Prostate gland (tissue), 2 donors: Measurements from ENCODE around the gene GMDS. TPM values are rescaled to one million over a fixed set of nuclear protein-coding genes. Genes with fewer than 3 reads are reported as not detected.

Experiments used
- DNase-seq: peaks from one replicate; pipeline ENCODE4 v3.0.0-alpha.2; 2019; ENCODE audit warnings: low spot score
- H3K27ac ChIP-seq, 2 donors: fragments of 200-600 bp; sonication (generic); 2 replicates each; pipeline ENCODE4 v1.5.1; 2017 to 2019
- H3K27me3 ChIP-seq: fragments of 200-600 bp; sonication (generic); replicated peaks from 2 replicates; pipeline ENCODE4 v1.5.1; 2019; ENCODE audit not compliant: insufficient read depth
- H3K36me3 ChIP-seq, 2 donors: fragments of 200-600 bp; sonication (generic); 1 replicate in 1 of 2; 2 replicates in 1 of 2; pipeline versions ENCODE4 v1.5.1 to v1.8.1; 2017 to 2019
- H3K4me1 ChIP-seq: fragments of 200-600 bp; sonication (generic); replicated peaks from 2 replicates; pipeline ENCODE4 v1.5.1; 2019
- H3K4me3 ChIP-seq, 2 donors: fragments of 200-600 bp; sonication (generic); 2 replicates each; pipeline ENCODE4 v1.5.1; 2017 to 2019
- H3K9me3 ChIP-seq: fragments of 200-600 bp; sonication (generic); 2 replicates; pipeline ENCODE4 v1.5.1; 2017
- POLR2A ChIP-seq: fragments of 450-650 bp; IDR thresholded peaks from one replicate; pipeline ENCODE4 v1.6.1; 2016; ENCODE audit warnings: antibody characterized with exemption, mild to moderate bottlenecking
- POLR2AphosphoS5 ChIP-seq: sonication (generic); formaldehyde crosslinking; IDR thresholded peaks from one replicate; pipeline ENCODE4 v1.6.1; 2017; ENCODE audit warnings: antibody characterized with exemption
- WGBS: methylation state at CpG from one replicate; pipeline ENCODE4 v1.1.5; 2018; 5-methylcytosine and 5-hydroxymethylcytosine counted together
- intact Hi-C: fragments of 100-400 bp; cut with DNase I; formaldehyde crosslinking; loops from one replicate; pipeline ENCODE4 v1.14.2; 2022
- total RNA-seq, 2 donors: library from RNA; depleted of rRNA; stranded (reverse); fragments of >200 nt; gene quantifications; one replicate each; pipeline ENCODE4 v1.1.0, GENCODE V29; 2016
- TF ChIP-seq, protein P1 (sequence below), 4 experiments: fragments of 200-600 bp in 2 of 4; fragments of 450-650 bp in 2 of 4; sonication (generic) in 2 of 4; IDR thresholded peaks; 1 replicate in 3 of 4; 2 replicates in 1 of 4; pipeline ENCODE4 v1.5.1; 2016 to 2019; ENCODE audit warnings: antibody characterized with exemption in 4 of 4, mild to moderate bottlenecking in 2 of 4, moderate library complexity in 2 of 4

GMDS gene
- total RNA-seq, 2 donors from 2014 or later, result 24.9 to 29.9 TPM

DNA sequence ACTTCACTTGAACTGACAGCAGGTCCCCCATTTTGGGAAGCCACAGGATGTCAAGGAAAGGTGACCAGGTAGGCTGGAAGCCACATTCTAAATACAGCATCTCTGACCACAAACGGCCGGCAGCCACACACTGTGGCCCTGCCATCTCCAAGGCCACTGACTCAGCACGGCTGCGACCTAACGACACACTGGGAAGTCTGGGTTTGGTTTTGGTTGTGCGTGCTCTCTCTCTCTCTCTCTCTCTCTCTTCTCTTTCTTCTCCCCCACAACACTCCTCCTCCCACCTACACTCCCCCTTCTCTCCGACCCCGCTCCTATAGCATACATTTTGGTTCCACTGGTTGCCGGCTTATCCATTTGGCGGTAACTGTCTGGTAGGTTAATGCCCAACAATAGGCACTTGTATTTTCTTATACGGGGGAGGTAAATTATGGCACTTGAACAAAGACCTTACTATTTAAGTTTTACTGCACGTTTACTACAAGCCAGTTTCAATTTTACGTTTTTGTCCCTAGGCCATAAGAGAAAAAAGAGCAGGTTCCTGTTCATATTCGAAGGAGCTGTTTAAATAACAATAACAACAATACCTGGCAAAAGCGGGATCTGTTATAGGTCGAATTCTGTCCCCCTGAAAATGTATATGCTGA is 103.6 kb downstream of the GMDS start:
- TF ChIP-seq POLR2AphosphoS5, result no peak
- no peak for TF ChIP-seq POLR2A
- TF ChIP-seq, protein P1, sequence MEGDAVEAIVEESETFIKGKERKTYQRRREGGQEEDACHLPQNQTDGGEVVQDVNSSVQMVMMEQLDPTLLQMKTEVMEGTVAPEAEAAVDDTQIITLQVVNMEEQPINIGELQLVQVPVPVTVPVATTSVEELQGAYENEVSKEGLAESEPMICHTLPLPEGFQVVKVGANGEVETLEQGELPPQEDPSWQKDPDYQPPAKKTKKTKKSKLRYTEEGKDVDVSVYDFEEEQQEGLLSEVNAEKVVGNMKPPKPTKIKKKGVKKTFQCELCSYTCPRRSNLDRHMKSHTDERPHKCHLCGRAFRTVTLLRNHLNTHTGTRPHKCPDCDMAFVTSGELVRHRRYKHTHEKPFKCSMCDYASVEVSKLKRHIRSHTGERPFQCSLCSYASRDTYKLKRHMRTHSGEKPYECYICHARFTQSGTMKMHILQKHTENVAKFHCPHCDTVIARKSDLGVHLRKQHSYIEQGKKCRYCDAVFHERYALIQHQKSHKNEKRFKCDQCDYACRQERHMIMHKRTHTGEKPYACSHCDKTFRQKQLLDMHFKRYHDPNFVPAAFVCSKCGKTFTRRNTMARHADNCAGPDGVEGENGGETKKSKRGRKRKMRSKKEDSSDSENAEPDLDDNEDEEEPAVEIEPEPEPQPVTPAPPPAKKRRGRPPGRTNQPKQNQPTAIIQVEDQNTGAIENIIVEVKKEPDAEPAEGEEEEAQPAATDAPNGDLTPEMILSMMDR (IDR thresholded peaks at IDR 0.05), result no peak
- no peaks in the 10 kb centered on the region for H3K4me1 ChIP-seq
- H3K36me3 ChIP-seq, result no peaks in the 10 kb centered on the region
- H3K27ac ChIP-seq, result no peak overlapping the region
- 51% methylated on average over 16 of the region's 16 CpGs for WGBS
- intact Hi-C loops, result no loop called here
- H3K27me3 ChIP-seq, result no peaks in the 10 kb centered on the region
- no peak overlapping the region for H3K4me3 ChIP-seq
- H3K9me3 ChIP-seq, result no peaks in the 10 kb centered on the region
- no peak for DNase-seq

DNA sequence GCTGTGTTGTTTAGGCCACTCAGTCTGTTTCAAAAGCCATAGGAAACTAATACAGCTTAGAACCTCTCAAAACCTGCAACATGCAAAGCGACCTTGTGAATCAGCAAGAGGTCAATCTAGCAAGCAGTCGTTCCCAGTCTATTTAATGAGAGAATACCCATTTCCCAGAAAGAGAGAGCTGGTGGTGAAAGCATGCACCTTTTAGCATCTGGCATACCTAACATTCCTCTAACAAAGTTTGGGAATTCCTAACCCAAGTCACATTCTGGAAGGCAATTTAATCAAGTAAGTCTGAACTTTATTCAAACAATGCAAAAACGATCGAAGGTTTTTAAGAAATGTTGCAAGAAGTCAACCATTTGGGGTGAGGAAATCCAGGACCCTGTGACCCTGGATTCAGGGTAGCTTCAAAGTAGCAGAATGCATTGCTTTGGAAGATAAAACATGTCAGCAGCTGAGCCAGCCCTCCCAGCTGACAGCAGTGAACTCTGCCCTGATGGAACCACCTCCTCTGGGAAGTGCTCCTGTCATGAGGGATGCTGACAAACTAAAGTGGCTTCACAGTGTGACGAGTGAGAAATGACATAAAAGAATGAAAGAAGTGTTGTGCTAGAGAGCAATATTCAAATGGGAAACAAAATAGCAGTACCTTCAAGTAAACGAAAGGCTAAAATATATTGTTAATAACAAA is 104.8 kb downstream of the GMDS start:
- 94% methylated on average over 6 of the region's 6 CpGs for WGBS
- TF ChIP-seq, protein P1 (IDR thresholded peaks at IDR 0.05), result no peak
- TF ChIP-seq POLR2AphosphoS5, result no peak
- no peak for TF ChIP-seq POLR2A
- intact Hi-C loops, result no loop called here

DNA sequence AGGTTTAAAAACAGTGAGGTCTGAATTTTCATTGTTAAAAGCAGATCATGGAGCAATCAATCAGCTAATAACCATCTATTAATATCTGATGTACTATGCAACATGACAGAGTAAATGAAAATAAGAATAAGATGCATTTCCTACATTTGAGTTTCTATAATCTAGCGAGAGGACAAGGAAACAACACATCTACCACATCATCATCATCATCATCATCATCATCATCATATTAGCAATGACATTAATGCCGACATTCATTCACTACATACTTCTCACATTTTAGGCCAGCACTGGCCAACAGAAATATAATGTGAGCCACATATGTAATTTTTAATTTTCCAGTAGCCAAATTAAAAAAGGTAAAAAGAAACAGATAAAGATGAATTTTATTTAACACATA is 110.0 kb downstream of the GMDS start:
- Histone ChIP-seq H3K4me3 (no peak overlapping the region), H3K27me3 (no peaks in the 10 kb centered on the region), H3K9me3 (no peaks in the 10 kb centered on the region), H3K27ac (no peak overlapping the region), H3K4me1 (no peaks in the 10 kb centered on the region), H3K36me3 (no peaks in the 10 kb centered on the region)
- no peak for DNase-seq
- WGBS, result 96% methylated on average over 2 of the region's 2 CpGs
- intact Hi-C loops, result no loop called here
- TF ChIP-seq, protein P1 (IDR thresholded peaks at IDR 0.05), result no peak
- no peak for TF ChIP-seq POLR2AphosphoS5
- TF ChIP-seq POLR2A, result no peak

More for the DNA sequence above, 104.8 kb downstream of the GMDS start:
- H3K4me3 ChIP-seq, result no peak overlapping the region
- H3K27ac ChIP-seq, result no peak overlapping the region
- DNase-seq, result no peak
- H3K27me3 ChIP-seq, result no peaks in the 10 kb centered on the region
- no peaks in the 10 kb centered on the region for H3K36me3 ChIP-seq
- no peaks in the 10 kb centered on the region for H3K9me3 ChIP-seq
- no peaks in the 10 kb centered on the region for H3K4me1 ChIP-seq

DNA sequence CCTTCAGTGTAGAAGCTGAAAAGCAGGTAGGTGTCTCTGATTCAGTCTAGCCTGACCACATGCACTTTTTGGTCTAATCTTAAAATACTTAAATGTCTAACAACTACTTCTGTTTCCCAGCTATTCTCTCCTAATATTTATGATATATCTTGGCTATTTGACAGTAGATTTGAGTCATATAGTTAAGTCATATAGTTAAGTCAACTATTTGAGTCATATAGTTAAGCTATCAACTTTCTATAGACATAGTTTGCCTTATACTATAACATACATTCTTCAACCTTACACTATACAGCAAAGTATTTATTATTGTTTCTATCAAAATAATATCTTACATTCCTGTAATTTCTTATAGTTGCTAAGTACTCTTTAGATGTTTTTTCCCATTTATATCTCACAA is 110.9 kb downstream of the GMDS start:
- TF ChIP-seq, protein P1 (IDR thresholded peaks at IDR 0.05), result no peak
- TF ChIP-seq POLR2AphosphoS5 (no peak), POLR2A (no peak)
- no peaks in the 10 kb centered on the region for H3K9me3 ChIP-seq
- H3K27ac ChIP-seq, result no peak overlapping the region
- intact Hi-C loops, result no loop called here
- no peaks in the 10 kb centered on the region for H3K4me1 ChIP-seq
- no peaks in the 10 kb centered on the region for H3K27me3 ChIP-seq
- DNase-seq, result no peak
- no peak overlapping the region for H3K4me3 ChIP-seq
- no peaks in the 10 kb centered on the region for H3K36me3 ChIP-seq
